ENCODE data around the gene CHID1. TPM values are rescaled to one million over a fixed set of nuclear protein-coding genes. Genes with fewer than 3 reads are reported as not detected.

The CHID1 gene
- total RNA-seq, 1 donor from 2014 or later: 112 TPM

DNA sequence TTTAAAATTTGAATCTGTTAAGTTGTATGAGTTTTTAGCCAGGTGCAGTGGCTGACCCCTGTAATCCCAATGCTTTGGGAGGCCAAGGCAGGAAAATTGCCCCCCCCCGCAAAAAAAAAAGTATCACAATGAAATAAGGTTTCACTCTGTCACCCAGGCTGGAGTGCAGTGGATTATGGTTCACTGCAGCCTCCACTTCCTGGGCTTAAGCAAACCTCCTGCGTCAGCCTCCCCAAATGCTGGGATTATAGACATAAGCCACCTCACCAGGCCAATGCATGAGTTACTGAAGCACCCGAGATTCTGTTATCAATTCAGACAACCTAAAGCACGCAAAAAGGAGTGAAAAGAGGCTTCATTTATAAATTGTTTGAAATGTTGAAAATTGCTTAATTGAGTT is 2.4 kb upstream of the CHID1 start:
- Mint-ChIP-seq H3K27me3 (ENCODE audit: unreplicated experiment) (no peaks in the 10 kb centered on the region), H3K27ac (ENCODE audit: unreplicated experiment) (no peak overlapping the region), H3K9me3 (ENCODE audit: unreplicated experiment) (no peaks in the 10 kb centered on the region), H3K4me1 (ENCODE audit: unreplicated experiment) (peaks cover 11% of the 10 kb centered on the region), H3K36me3 (ENCODE audit: unreplicated experiment) (no peaks in the 10 kb centered on the region), H3K4me3 (ENCODE audit: unreplicated experiment) (no peak overlapping the region)
- no peak for DNase-seq (ENCODE audit: extremely low spot score, unreplicated experiment)
- TF ChIP-seq, protein P1, sequence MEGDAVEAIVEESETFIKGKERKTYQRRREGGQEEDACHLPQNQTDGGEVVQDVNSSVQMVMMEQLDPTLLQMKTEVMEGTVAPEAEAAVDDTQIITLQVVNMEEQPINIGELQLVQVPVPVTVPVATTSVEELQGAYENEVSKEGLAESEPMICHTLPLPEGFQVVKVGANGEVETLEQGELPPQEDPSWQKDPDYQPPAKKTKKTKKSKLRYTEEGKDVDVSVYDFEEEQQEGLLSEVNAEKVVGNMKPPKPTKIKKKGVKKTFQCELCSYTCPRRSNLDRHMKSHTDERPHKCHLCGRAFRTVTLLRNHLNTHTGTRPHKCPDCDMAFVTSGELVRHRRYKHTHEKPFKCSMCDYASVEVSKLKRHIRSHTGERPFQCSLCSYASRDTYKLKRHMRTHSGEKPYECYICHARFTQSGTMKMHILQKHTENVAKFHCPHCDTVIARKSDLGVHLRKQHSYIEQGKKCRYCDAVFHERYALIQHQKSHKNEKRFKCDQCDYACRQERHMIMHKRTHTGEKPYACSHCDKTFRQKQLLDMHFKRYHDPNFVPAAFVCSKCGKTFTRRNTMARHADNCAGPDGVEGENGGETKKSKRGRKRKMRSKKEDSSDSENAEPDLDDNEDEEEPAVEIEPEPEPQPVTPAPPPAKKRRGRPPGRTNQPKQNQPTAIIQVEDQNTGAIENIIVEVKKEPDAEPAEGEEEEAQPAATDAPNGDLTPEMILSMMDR (IDR thresholded peaks at IDR 0.05): no peak

DNA sequence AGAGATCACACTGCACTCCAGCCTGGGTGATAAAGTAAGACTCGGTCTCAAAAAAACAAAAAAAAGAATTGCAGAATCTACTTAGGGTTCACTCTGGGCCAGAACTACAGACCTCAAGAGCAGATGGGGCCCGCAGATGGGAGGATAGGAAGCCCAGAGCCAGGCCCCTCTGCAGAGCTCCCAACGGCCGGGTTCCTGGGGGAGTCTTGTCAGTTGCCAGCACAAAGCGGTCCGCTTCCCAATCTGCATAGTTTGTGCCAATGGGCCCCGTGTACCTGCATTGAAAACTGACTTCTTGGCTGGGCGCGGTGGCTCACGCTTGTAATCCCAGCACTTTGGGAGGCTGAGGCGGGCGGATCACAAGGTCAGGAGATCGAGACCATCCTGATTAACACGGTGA is 1.7 kb upstream of the CHID1 start:
- Mint-ChIP-seq H3K27ac (ENCODE audit: unreplicated experiment) (no peak overlapping the region), H3K27me3 (ENCODE audit: unreplicated experiment) (no peaks in the 10 kb centered on the region), H3K9me3 (ENCODE audit: unreplicated experiment) (no peaks in the 10 kb centered on the region), H3K4me3 (ENCODE audit: unreplicated experiment) (peak overlapping the region; percentile 79), H3K4me1 (ENCODE audit: unreplicated experiment) (peaks cover 11% of the 10 kb centered on the region), H3K36me3 (ENCODE audit: unreplicated experiment) (no peaks in the 10 kb centered on the region)
- no peak for DNase-seq (ENCODE audit: extremely low spot score, unreplicated experiment)
- TF ChIP-seq, protein P1 (IDR thresholded peaks at IDR 0.05): no peak

DNA sequence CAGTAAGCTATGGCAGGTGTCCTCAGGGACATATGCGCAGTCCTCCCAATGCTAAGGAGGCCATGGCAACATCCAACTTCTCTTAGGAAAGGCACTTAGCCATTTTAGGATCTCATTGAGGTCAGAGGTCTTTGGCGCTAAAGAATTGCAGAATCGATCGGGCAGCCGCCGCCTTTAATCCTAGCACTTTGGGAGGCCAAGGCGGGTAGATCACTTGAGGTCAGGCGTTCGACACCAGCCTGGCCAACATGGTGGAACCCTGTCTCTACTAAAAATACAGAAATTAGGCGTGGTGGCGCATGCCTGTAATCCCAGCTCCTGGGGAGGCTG is 1.2 kb upstream of the CHID1 start:
- Mint-ChIP-seq H3K27ac (ENCODE audit: unreplicated experiment) (no peak overlapping the region), H3K9me3 (ENCODE audit: unreplicated experiment) (no peaks in the 10 kb centered on the region), H3K4me3 (ENCODE audit: unreplicated experiment) (peak overlapping the region; percentile 79), H3K36me3 (ENCODE audit: unreplicated experiment) (no peaks in the 10 kb centered on the region), H3K27me3 (ENCODE audit: unreplicated experiment) (no peaks in the 10 kb centered on the region), H3K4me1 (ENCODE audit: unreplicated experiment) (peaks cover 11% of the 10 kb centered on the region)
- TF ChIP-seq, protein P1 (IDR thresholded peaks at IDR 0.05): no peak
- no peak for DNase-seq (ENCODE audit: extremely low spot score, unreplicated experiment)

DNA sequence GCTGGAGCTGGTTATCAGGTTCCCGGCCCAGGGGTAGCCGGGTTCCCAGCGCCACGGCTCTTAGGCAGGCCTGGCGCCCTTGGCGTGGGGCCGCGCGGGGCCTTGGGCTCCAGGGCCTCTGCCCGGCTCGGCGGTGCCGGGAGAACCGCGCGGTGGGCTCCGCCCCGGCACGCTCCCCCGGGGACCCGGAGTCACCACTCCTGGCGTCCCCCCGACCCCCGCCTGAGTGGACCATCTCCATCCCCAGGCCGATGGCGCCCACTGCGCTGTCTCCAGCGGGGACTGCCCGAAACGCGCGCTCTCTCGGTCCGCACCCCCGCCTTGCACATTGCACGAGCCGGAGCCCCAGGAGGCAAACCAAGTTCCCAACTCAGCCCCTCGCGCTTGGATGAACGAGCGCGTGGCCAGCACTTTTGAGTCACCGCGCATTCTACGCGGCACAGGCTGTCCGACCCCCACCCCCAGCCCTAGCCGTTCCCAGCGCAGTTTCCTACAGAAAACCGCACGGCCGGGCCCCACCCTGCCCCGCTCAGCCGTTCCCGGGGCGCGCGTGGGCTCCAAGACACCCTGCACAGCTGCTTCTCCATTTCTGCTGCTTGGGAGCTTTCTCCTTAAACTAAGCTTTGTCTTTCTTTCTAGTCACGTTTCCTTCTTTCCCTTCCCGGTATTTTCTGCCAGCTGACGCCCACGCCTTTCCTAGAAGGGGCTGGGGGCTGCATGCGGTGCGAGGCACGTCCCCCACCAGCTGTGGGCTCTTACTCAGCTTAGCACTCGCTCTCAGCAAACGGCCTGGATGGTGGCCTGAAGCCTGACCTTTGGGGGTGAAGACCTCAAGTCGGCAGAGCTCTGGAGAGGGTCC is 650 bp upstream of the CHID1 start:
- Mint-ChIP-seq H3K9me3 (ENCODE audit: unreplicated experiment) (no peaks in the 10 kb centered on the region), H3K27ac (ENCODE audit: unreplicated experiment) (peak overlapping the region; percentile 70), H3K4me3 (ENCODE audit: unreplicated experiment) (peak overlapping the region; percentile 79), H3K27me3 (ENCODE audit: unreplicated experiment) (no peaks in the 10 kb centered on the region), H3K36me3 (ENCODE audit: unreplicated experiment) (no peaks in the 10 kb centered on the region), H3K4me1 (ENCODE audit: unreplicated experiment) (peaks cover 11% of the 10 kb centered on the region)
- TF ChIP-seq, protein P1 (IDR thresholded peaks at IDR 0.05): peak; percentile 7
- DNase-seq (ENCODE audit: extremely low spot score, unreplicated experiment): no peak

DNA sequence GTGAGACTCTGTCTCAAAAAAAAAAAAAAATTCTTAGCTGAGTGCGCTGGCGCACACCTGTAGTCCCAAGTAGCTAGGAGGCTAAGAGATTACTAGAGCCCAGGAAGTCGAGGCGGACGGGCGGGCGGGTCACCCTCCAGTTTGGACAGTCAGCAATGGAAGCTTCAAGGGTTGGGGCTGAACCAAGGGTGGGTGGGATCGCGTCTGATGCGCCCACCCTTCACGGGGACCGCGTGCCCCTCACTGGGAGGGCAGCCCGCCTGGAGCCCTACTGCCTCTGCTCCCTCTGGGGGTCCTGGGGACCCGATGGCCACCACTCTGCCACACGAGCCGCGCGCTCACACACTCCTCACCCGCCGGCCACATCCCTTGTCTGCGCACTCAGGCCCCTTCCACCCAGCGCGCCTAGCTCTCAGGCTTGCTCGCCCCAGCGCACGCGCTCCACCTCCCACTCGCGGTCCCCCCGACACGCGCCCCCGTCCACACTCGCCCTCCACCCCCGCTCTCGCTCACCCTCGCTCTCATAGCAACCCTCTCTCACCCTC is 494 bp downstream of the CHID1 start:
- no peak for DNase-seq (ENCODE audit: extremely low spot score, unreplicated experiment)
- Mint-ChIP-seq H3K4me3 (ENCODE audit: unreplicated experiment) (peak overlapping the region; percentile 86), H3K27me3 (ENCODE audit: unreplicated experiment) (no peaks in the 10 kb centered on the region), H3K27ac (ENCODE audit: unreplicated experiment) (peak overlapping the region; percentile 34), H3K9me3 (ENCODE audit: unreplicated experiment) (no peaks in the 10 kb centered on the region), H3K4me1 (ENCODE audit: unreplicated experiment) (peaks cover 11% of the 10 kb centered on the region), H3K36me3 (ENCODE audit: unreplicated experiment) (no peaks in the 10 kb centered on the region)
- TF ChIP-seq, protein P1 (IDR thresholded peaks at IDR 0.05): no peak
